GM18526 (cell line): ENCODE data around the gene TATDN2.

Experiments used
- POLR2A ChIP-seq: IDR thresholded peaks from 3 replicates; pipeline ENCODE4 v1.6.1; 2011; ENCODE audit not compliant: insufficient read length; ENCODE audit errors: extremely low read depth

TATDN2 gene

GRCh38 chr3:10317311-10317960 is 69.2 kb downstream of the TATDN2 start:
- no peak for TF ChIP-seq POLR2A

GRCh38 chr3:10317961-10318350 is 69.7 kb downstream of the TATDN2 start:
- TF ChIP-seq POLR2A, result no peak

GRCh38 chr3:10319251-10319650 is 71.0 kb downstream of the TATDN2 start:
- no peak for TF ChIP-seq POLR2A

- no peak for TF ChIP-seq POLR2A
Measured at GRCh38 chr3:10319804-10320203, 71.5 kb downstream of the TATDN2 start.

GRCh38 chr3:10320320-10320677 is 72.0 kb downstream of the TATDN2 start:
- no peak for TF ChIP-seq POLR2A

- TF ChIP-seq POLR2A, result no peak
Measured at GRCh38 chr3:10321630-10322351, 73.5 kb downstream of the TATDN2 start.

- no peak for TF ChIP-seq POLR2A
Measured at GRCh38 chr3:10322352-10322710, 74.1 kb downstream of the TATDN2 start.

- TF ChIP-seq POLR2A, result no peak
Measured at GRCh38 chr3:10327592-10327991, 79.3 kb downstream of the TATDN2 start.

GRCh38 chr3:10328460-10329071 is 80.3 kb downstream of the TATDN2 start:
- TF ChIP-seq POLR2A, result no peak

- no peak for TF ChIP-seq POLR2A
Measured at GRCh38 chr3:10329495-10330015, 81.3 kb downstream of the TATDN2 start.

- TF ChIP-seq POLR2A, result no peak
Measured at GRCh38 chr3:10330319-10330718, 82.1 kb downstream of the TATDN2 start.
